ENCODE measurements around the gene TMEM100.

- TF ChIP-seq CTCF (conservative IDR thresholded peaks at IDR 0.05; ENCODE audit: low read depth, low read length) (no peak), EZH2 (IDR thresholded peaks at IDR 0.05; ENCODE audit: low read length, unreplicated experiment) (no peak)
These were observed at the start of gene TMEM100 for GRCh38 chr17:55722742-55723487.

All from PC-3 (cell line).